CD4-positive, alpha-beta T cell treated with Interleukin-12 subunit alpha and Interleukin-12 subunit beta, for 1 hour (primary cell): ENCODE results near the gene TRIM61.
"Not testable (repeated sequence)": the region's sequence is repeated elsewhere in the genome, so short reads cannot be mapped to it uniquely, and the experiment has no call there.

ENCODE experiments used
- DNase-seq: peaks from one replicate; pipeline ENCODE4 v3.0.0-alpha.2; 2020

Gene TRIM61

GRCh38 chr4:164956766-164957643, 20.5 kb downstream of the TRIM61 start:
- DNase-seq: peak; percentile 72

DNA sequence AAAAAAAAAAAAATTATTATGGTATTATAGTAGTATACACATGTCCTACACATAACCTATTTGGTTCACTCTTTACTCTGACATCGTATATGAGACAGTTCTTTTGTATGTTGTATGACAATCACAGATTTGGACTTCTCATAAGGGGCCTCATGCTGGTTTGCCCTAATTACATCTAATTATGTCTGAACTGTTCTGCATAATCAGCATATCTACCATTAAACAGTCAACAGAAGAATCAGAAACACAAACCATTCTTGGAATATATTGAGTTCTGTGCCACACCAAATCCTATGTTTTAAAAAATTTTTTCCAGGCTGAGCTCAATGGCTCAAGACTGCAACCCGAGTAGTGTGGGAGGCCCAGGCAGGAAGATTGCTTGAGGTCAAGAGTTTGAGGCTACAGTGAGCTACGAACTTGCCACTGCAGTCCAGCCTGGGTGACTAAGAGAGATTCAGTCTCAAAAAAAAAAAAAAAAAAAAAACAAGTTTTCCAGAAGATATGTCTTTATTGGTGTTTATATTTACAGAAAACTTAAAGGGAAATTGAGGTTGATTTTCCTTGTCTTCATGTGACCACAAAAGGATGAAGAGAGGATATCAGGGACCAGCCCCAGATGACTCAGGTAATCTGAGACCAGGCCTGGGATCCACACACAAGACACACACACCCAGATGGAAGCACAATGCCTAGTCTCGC, 22.2 kb downstream of the TRIM61 start:
- DNase-seq: no peak

- DNase-seq: no peak
These were observed 24.9 kb downstream of the TRIM61 start for GRCh38 chr4:164952551-164952950.

DNA sequence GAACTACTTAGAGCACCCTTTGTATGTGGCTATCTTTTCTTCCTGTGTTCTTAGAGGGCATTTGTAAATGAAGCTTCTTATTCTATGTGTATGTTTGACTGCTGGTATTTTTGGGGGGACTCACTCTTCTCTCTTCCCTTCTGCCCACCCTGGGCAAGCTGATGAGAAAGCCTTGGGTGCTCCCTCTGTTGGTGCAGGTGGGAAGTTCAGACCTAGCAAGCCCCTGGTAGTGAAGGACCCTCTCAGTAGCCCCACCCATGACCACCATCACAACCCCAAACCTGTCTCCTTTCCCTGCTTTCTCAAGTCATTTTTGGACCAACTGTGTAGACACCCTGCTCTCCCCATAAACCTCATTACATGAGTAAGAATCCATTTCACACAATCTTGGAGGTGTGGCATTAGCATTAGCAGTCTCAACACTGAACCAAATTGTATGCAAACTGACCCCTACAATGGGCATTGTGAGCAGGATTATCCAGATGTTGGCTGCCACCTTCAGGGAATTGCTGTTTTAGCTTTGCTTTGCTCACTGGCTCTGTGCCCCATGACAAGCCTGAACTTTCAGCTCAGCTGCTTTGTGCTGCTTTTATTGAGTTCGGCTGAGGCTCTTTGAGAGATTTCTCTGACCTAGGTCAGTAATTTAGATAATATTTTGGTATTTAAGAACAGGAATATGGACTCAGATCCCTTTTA, 27.9 kb downstream of the TRIM61 start:
- DNase-seq: no peak

DNA sequence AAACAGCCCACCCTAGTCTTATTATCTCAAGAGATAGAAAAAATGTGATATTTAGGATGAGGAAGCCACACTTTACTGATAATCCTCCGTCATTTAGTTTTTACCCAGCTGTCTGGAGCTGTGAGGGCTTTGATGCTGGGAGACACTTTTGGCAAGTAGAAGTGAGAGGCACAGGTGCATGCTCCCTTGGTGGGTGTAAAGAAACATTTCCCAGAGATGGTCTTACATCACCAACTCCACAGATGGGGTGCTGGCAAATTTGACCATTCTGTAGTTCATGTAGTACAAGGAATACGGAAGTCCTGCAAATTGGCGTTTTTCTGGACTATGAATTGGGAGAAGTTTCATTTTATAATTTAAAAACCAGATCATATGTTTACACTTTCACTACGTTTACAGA, 28.5 kb downstream of the TRIM61 start:
- no peak for DNase-seq

GRCh38 chr4:164948006-164948405, 29.5 kb downstream of the TRIM61 start:
- not testable (repeated sequence) for DNase-seq

DNA sequence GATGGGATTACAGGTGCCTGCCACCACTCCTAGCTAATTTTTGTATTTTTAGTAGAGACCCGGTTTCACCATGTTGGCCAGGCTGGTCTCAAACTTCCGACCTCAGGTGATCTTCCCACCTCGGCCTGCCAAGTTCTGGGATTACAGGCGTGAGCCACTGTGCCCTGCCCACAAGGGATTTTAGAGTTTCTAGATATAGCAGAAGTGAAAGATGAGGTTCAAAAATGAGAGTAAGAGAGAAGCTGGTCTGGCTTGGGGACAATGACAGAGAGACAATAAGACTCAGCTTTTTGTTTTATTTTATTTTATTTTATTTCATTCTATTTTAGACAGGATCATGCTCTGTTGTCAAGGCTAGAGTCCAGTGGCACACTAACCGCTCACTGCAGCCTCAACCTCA, 30.6 kb downstream of the TRIM61 start:
- no peak for DNase-seq

- no peak for DNase-seq
These were observed 32.3 kb downstream of the TRIM61 start for GRCh38 chr4:164945146-164945545.

DNA sequence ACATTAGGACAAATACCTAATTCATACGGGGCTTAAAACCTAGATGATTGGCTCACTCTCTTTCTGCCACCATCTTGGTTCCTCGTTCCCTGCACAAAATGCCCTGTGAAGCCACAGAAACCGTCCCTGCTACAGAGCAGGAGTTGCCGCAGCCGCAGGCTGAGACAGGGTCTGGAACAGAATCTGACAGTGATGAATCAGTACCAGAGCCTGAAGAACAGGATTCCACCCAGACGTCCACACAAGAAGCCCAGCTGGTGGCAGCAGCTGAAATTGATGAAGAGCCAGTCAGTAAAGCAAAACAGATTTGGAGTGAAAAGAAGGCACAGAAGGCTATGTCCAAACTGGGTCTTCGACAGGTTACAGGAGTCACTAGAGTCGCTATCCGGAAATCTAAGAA, 34.3 kb downstream of the TRIM61 start:
- no peak for DNase-seq

GRCh38 chr4:164937576-164938270, 39.7 kb downstream of the TRIM61 start:
- no peak for DNase-seq

- not testable (repeated sequence) for DNase-seq
These were observed 41.4 kb downstream of the TRIM61 start for GRCh38 chr4:164935865-164936606.

DNA sequence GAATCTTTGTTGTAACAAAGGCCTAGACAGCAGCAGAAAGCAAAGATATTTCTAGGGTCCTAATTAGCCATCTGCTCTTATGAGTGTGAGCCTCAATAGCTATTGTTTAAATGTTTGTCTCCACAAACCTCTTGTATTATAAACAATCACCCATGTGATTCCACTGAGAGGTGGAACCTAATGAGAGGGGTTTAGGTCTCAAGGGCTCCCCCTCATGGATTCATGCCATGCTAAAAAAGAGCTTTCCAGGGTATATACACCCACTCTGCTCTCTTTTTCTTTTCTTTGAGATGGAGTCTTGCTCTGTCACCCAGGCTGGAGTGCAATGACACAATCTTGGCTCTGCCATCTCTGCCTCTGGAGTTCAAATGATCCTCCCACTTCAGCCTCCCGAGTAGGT, 42.1 kb downstream of the TRIM61 start:
- DNase-seq: no peak

DNA sequence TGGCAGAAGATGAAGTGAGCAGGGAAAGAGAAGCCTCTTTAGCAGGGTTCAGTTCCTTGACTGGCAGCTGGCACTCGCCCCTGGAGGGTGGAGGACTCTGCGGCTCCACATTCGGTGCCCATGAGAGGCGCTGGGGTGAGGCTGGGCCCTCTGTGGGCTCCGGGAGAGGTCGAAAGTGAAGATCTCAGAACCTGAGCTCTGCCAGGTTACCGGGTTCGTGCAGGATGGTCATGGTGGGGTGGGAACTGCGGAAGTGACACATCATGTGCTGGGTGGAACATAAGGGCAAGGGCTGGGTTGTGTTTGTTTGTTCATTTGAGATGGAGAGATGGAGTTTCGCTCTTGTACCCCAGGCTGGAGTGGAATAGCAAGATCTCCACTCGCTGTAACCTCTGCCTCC, 44.2 kb downstream of the TRIM61 start:
- no peak for DNase-seq

GRCh38 chr4:164931551-164932324, 45.7 kb downstream of the TRIM61 start:
- DNase-seq: no peak

DNA sequence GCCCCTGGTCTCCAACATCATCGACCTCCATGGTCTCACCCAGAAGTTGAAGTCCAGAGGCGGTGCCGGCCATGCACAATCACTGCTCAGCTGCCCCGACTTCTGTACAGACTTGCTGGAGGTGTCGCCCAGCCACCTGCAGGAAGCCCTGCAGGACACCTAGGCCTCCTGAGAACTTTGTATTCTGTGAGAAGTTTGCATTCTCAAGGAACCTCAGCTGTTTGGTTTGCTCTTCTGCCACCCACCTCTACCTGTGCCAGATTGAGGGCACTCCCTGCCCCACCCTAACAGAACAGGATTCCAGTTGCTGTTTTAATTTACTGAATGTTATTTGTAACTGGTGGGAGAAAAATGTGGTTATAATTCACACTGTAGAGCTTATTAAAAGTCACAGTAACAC, 46.8 kb downstream of the TRIM61 start:
- DNase-seq: no peak

GRCh38 chr4:164927101-164927500, 50.4 kb downstream of the TRIM61 start:
- not testable (repeated sequence) for DNase-seq

DNA sequence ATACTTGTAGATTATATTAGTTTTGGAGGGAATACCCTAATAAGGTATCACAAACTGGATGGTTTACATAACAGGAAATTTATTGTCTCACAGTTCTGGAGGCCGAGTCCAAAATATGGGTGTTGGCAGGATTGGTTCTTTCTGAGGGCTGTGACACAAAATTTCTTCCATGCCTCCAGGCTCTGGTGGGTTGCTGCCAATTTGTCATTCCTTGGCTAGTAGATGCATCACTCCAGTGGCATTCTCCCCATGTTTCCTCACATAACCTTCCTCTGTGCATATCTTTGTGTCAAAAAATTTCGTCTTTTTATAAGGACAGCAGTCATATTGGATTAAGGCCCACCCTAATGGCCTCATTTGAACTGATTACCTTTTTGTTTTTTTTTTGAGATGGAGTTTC, 51.2 kb downstream of the TRIM61 start:
- no peak for DNase-seq

GRCh38 chr4:164924670-164925238, 52.7 kb downstream of the TRIM61 start:
- no peak for DNase-seq

DNA sequence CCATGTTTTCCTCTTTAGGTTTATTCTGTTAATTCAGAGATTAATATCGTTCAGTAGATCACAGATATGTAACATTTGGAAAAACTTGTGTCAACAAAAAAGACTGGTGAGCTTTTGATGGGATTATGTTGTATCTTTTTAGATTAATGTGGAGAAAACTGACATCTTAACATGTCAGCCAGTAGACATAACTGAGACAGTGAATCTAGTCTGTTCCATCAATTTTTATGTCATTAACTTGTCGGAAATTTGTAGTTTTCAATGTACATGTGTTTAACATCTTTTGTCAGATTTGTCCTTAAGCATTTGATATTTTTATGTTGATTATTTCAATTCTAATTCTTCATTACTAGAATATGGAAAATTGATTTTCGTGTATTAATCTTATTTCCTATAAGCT, 58.5 kb downstream of the TRIM61 start:
- DNase-seq: no peak
